ENCODE measurements around the gene SLC12A6.

SLC12A6 gene

GRCh38 chr15:34271493-34271892, 66.1 kb downstream of the SLC12A6 start:
- CTCF ChIA-PET, result interaction anchor here (1.1 kb wide), 1 partner anchor 30 kb away, joined by 3 read pairs; no protein-coding TSS in a partner anchor
- no peak for TF ChIP-seq CTCF (IDR thresholded peaks at IDR 0.05; ENCODE audit: insufficient read depth, low read length, missing control alignments)
- POLR2A ChIA-PET, result no interaction called here
- peak; percentile 41 for DNase-seq (ENCODE audit: low read depth, low spot score)
- no peak overlapping the region for H3K4me3 ChIP-seq (ENCODE audit: low read depth, low read length)

- H3K4me3 ChIP-seq (ENCODE audit: low read depth, low read length), result no peak overlapping the region
- DNase-seq (ENCODE audit: low read depth, low spot score), result no peak
- ChIA-PET POLR2A (no interaction called here), CTCF (interaction anchor here (1.3 kb wide), 1 partner anchor 77 kb away, joined by 4 read pairs; the partner anchor contains the start of genes NOP10 and NUTM1)
- TF ChIP-seq CTCF (IDR thresholded peaks at IDR 0.05; ENCODE audit: insufficient read depth, low read length, missing control alignments), result no peak
Measured at GRCh38 chr15:34266751-34267150, 70.8 kb downstream of the SLC12A6 start.

GRCh38 chr15:34264076-34264475, 73.5 kb downstream of the SLC12A6 start:
- CTCF ChIA-PET, result interaction anchor here (2.6 kb wide), 1 partner anchor 23 kb away, joined by 8 read pairs; no protein-coding TSS in a partner anchor
- no peak for TF ChIP-seq CTCF (IDR thresholded peaks at IDR 0.05; ENCODE audit: insufficient read depth, low read length, missing control alignments)
- POLR2A ChIA-PET, result no interaction called here

GRCh38 chr15:34262362-34262761, 75.2 kb downstream of the SLC12A6 start:
- CTCF ChIA-PET, result interaction anchor here (1.1 to 2.6 kb wide), 3 partner anchors 12 to 71 kb away, joined by 3 to 8 read pairs (median 3); no protein-coding TSS in a partner anchor
- POLR2A ChIA-PET, result no interaction called here
- no peak overlapping the region for H3K4me3 ChIP-seq (ENCODE audit: low read depth, low read length)
- no peak for TF ChIP-seq CTCF (IDR thresholded peaks at IDR 0.05; ENCODE audit: insufficient read depth, low read length, missing control alignments)
- no peak for DNase-seq (ENCODE audit: low read depth, low spot score)

More at GRCh38 chr15:34264076-34264475, 73.5 kb downstream of the SLC12A6 start:
- H3K4me3 ChIP-seq (ENCODE audit: low read depth, low read length), result no peak overlapping the region
- no peak for DNase-seq (ENCODE audit: low read depth, low spot score)

- TF ChIP-seq CTCF (IDR thresholded peaks at IDR 0.05; ENCODE audit: insufficient read depth, low read length, missing control alignments), result no peak
- H3K4me3 ChIP-seq (ENCODE audit: low read depth, low read length), result no peak overlapping the region
- DNase-seq (ENCODE audit: low read depth, low spot score), result no peak
- POLR2A ChIA-PET, result no interaction called here
- CTCF ChIA-PET, result interaction anchor here (0.6 to 1.5 kb wide), 2 partner anchors 19 to 151 kb away, joined by 3 to 6 read pairs; no protein-coding TSS in a partner anchor
Measured at GRCh38 chr15:34259566-34259965, 78.0 kb downstream of the SLC12A6 start.

- POLR2A ChIA-PET, result no interaction called here
Measured at GRCh38 chr15:34258151-34258550, 79.4 kb downstream of the SLC12A6 start.

More at GRCh38 chr15:34258151-34258550, 79.4 kb downstream of the SLC12A6 start:
- CTCF ChIA-PET, result interaction anchor here (1.1 to 1.5 kb wide), 2 partner anchors 10 to 17 kb away, joined by 3 to 6 read pairs; no protein-coding TSS in a partner anchor
- no peak for DNase-seq (ENCODE audit: low read depth, low spot score)
- no peak for TF ChIP-seq CTCF (IDR thresholded peaks at IDR 0.05; ENCODE audit: insufficient read depth, low read length, missing control alignments)
- H3K4me3 ChIP-seq (ENCODE audit: low read depth, low read length), result no peak overlapping the region

Data from AG04449 (cell line).